AG04450 (cell line): ENCODE measurements around the gene PRKG1. TPM values are rescaled to one million over a fixed set of nuclear protein-coding genes. Genes with fewer than 3 reads are reported as not detected.

Experiments
- CTCF ChIA-PET: fragments of 300-600, 350-600 bp; formaldehyde crosslinking; extraction: SDS; loops from one replicate; lab custom pipeline; 2022; ENCODE audit warnings: antibody characterized with exemption, inconsistent platforms; lab: Charles Lee
- POLR2A ChIA-PET: fragments of 350-600 bp; formaldehyde crosslinking; extraction: SDS; loops from one replicate; lab custom pipeline; 2021; ENCODE audit warnings: antibody characterized with exemption, inconsistent platforms; lab: Yijun Ruan, JAX
- DNase-seq: peaks from one replicate; pipeline ENCODE4 v3.0.0-alpha.2; 2011; ENCODE audit warnings: low read depth, low spot score
- H3K27ac ChIP-seq: one replicate; pipeline ENCODE4 v1.5.1; 2012; ENCODE audit warnings: low read depth, low read length, control low read depth
- H3K27me3 ChIP-seq: one replicate; pipeline ENCODE4 v1.6.0; 2012; ENCODE audit warnings: low read length; ENCODE audit not compliant: control insufficient read depth, insufficient read depth
- H3K4me3 ChIP-seq: 2 replicates; pipeline ENCODE4 v1.5.1; 2011; ENCODE audit warnings: mild to moderate bottlenecking, low read depth, low read length, control low read depth
- H3K9me3 ChIP-seq: 2 replicates; pipeline ENCODE4 v1.5.1; 2012; ENCODE audit warnings: low read length; ENCODE audit not compliant: control insufficient read depth, insufficient read depth
- CTCF ChIP-seq: IDR thresholded peaks from 2 replicates; pipeline ENCODE4 v1.5.1; 2011; ENCODE audit warnings: low read depth, low read length, control low read depth, inconsistent platforms
- polyA plus RNA-seq: library from polyadenylated mRNA; depleted of rRNA; stranded (reverse); fragments of >200 nt; gene quantifications from 2 replicates; pipeline ENCODE4 v1.2.3, GENCODE V29; 2011

Gene PRKG1
- polyA plus RNA-seq, 1 experiment: 19.0 TPM

GRCh38 chr10:52170776-52171175 lies 1096.5 kb downstream of the PRKG1 start:
- Histone ChIP-seq H3K9me3 (no peaks in the 10 kb centered on the region), H3K27ac (no peak overlapping the region), H3K27me3 (no peaks in the 10 kb centered on the region), H3K4me3 (no peak overlapping the region)
- no peak for TF ChIP-seq CTCF
- no peak for DNase-seq
- ChIA-PET CTCF (no interaction called here), POLR2A (no interaction called here)

- peak; percentile 34 for TF ChIP-seq CTCF
- H3K4me3 ChIP-seq: no peak overlapping the region
- DNase-seq: no peak
- ChIA-PET POLR2A (no interaction called here), CTCF (interaction anchor here (0.7 kb wide), 1 partner anchor 17 kb away, joined by 4 read pairs; no protein-coding TSS in a partner anchor)
- H3K27ac ChIP-seq: no peak overlapping the region
- H3K27me3 ChIP-seq: no peaks in the 10 kb centered on the region
- no peaks in the 10 kb centered on the region for H3K9me3 ChIP-seq
These were observed 1098.3 kb downstream of the PRKG1 start for GRCh38 chr10:52172581-52172980.

- no peak overlapping the region for H3K27ac ChIP-seq
- TF ChIP-seq CTCF: no peak
- DNase-seq: no peak
- H3K4me3 ChIP-seq: no peak overlapping the region
- ChIA-PET CTCF (no interaction called here), POLR2A (no interaction called here)
- no peaks in the 10 kb centered on the region for H3K27me3 ChIP-seq
- H3K9me3 ChIP-seq: peaks cover 3% of the 10 kb centered on the region; the same call in 1 of the 2 replicates
These were observed 1111.0 kb downstream of the PRKG1 start for GRCh38 chr10:52185256-52185655.

- ChIA-PET POLR2A (no interaction called here), CTCF (no interaction called here)
- TF ChIP-seq CTCF: no peak
- no peaks in the 10 kb centered on the region for H3K9me3 ChIP-seq
- no peak overlapping the region for H3K4me3 ChIP-seq
- H3K27me3 ChIP-seq: no peaks in the 10 kb centered on the region
- no peak for DNase-seq
- no peak overlapping the region for H3K27ac ChIP-seq
These were observed 1113.4 kb downstream of the PRKG1 start for GRCh38 chr10:52187521-52188258.

GRCh38 chr10:52191049-52191448 lies 1116.8 kb downstream of the PRKG1 start:
- no peaks in the 10 kb centered on the region for H3K9me3 ChIP-seq
- no peak overlapping the region for H3K4me3 ChIP-seq
- POLR2A ChIA-PET: no interaction called here
- DNase-seq: no peak
- H3K27me3 ChIP-seq: no peaks in the 10 kb centered on the region
- no peak overlapping the region for H3K27ac ChIP-seq
- TF ChIP-seq CTCF: no peak
- CTCF ChIA-PET: no interaction called here
